Activated CD4-positive, alpha-beta T cell treated with anti-CD3 and anti-CD28 coated beads for 1 hour (primary cell): ENCODE data around the gene ODC1.

Experiments used
- DNase-seq: peaks from one replicate; pipeline ENCODE4 v3.0.0-alpha.2; 2020

Gene ODC1

DNA sequence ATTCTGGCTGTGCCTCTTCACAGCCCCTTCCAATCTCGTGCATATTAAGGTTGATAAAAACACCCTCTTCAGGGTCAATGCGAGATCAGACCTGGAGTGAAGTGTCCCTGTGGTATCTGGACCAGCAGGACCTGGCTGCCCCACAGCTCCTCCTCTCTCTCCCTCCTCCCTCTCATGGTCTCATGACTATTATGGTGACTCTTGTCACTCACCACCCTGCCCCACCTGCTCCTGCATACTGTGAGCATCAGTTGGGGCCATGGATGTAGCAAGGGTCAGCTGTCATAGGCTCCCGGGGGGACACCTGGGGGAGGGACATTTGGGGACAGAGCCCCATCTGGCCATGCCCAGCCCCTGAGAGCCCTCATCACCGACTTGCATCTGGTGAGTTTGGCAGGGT, 50.2 kb downstream of the ODC1 start:
- DNase-seq, result no peak

DNA sequence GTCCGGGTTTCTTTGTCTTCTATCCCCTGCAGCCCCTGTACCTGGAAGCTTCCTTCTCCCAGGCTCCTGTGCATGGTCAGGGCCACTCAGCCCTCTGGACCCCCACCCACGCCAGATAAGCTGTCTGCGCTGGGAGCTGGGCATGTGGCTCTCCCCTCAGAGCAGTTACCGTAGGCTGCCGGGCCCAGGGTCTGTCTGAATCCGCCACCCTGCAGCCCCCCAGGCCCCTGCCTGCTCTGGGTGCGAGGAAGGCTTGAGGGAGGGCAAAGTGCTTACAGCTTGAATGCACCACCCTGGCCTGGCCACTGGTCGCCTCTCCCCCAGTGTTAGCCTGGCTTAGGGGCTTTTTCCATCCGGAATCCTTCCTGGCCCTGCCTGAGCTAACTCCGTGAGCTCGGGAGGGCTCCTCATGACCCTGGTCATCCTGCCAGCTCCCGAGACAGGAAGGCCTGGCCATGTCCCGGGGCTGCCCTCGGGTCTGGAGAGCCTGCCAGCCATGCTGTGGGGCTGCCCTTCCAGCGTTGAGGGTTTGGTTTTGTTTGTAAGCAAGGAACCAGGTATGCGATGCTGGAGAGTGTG, 50.7 kb downstream of the ODC1 start:
- DNase-seq, result no peak

DNA sequence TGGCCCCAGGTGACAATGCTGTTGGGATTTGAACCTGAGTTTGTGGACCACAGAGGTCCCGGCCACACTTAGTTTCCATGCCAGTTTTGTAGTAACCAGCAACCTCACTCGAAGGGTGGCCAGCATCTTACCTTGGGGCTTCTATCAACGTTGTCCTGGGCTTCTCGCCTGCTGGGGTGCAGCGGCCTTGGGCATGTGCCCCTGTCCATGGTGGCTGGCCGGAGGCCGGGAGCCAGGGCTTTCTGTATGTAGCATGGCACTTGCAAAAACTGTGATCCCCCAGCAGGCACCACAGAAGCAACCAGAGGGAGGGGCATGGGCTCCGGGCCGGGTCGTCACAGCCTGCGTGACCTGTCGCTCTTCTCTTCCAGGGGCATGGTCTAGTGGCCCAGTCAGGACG, 51.7 kb downstream of the ODC1 start:
- DNase-seq, result no peak

DNA sequence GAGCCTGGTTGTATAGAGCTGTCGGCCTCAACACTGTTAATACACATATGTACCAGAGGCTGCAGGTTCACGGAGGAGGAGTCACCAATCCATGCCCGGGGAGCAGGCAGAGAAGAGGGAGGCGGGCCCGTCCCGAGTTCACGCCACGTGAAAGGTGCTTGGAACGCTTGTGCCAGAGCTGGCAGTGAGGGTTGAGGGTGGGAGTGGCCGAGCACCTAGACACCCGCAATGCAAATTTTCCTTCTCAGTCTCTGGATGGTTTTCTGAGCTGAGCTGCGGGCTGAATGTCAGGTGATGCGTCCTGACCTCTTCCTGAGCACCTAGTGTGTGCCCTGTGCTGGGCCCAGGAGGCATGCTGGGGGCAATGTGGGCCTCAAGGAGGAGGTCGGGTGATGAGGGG, 52.2 kb downstream of the ODC1 start:
- DNase-seq, result no peak

DNA sequence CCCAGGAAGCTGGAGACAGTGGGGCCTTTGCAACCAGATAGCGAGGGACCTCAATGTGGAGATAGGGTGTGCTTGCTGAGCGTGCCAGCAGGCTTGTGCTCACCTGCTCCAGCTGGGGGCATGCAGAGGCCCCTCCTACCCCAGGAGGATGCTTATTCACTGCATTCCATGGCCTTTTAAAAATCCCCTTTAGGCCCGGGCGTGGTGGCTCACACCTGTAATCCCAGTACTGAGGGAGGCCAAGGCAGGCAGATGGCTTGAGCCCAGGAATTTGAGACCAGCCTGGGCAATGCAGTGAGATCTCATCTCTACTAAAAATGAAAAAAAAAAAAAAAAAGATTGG, 54.5 kb downstream of the ODC1 start:
- no peak for DNase-seq

DNA sequence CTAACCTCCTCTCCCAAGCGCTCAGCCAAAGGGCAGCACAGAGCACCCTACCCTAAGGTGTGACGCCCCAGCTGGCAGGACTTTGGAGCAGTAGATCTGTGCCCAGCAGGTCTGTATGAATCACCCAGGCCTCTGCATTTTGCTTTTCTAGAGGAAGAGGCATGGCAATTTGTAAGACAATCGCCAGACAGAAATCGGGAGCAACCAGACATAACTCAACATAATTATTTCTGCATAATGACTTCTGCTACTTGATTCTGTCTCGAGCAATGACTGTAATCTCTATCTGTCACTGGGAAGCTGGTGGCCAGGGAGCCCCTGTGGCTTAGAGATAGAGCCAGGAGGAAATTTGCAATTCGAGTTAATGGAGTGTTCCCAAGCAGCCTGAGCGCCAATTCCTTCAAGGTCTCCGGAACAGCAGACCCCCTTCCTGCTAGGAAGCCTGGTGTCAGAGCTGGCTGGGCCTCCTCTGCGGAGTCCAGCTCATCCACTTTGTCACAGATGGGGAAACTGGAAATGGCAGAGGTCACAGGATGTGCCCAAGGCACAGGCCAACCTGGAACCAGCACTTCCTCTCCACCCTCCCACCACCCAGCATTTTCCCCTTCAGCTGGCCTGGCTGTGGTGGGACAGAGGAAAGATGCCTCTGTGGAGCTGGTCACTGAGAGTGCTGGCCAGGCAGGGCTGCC, 55.0 kb downstream of the ODC1 start:
- no peak for DNase-seq

DNA sequence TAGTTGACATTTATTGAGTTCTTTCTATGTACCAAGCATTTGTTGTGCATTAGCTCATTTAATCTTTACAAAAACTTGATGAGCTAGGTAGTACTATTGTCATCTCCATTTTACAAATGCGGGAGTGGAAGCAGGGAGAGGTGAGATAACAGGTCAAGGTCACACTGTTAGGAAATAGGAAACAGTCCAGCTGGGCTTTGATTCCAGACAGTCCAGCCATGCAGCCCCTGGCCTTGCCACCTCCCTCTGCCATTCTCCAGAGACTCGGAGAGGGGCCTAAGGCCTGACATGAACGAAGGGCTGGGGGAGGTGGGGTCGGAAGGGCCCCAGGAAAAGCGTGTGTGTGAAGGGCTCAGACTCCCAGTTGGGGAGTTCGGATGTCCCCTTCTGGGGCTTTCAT, 55.6 kb downstream of the ODC1 start:
- DNase-seq, result no peak

DNA sequence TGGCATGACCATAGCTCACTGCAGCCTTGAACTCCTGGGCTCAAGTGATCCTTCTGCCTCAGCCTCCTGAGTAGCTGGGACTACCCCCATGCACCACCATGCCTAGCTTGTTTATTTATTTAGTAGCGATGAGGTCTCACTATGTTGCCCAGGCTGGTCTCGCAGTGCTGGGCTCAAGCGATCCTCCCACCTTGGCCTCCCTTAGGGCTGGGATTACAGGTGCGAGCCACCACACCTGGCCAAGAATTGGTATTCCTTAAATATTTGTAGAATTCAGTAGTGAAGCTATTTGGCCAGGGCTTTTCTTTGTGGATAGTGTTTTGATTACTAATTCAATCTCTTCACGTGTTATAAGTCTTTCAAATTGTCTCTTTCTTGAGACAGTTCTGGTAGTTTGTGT, 56.0 kb downstream of the ODC1 start:
- DNase-seq, result no peak

DNA sequence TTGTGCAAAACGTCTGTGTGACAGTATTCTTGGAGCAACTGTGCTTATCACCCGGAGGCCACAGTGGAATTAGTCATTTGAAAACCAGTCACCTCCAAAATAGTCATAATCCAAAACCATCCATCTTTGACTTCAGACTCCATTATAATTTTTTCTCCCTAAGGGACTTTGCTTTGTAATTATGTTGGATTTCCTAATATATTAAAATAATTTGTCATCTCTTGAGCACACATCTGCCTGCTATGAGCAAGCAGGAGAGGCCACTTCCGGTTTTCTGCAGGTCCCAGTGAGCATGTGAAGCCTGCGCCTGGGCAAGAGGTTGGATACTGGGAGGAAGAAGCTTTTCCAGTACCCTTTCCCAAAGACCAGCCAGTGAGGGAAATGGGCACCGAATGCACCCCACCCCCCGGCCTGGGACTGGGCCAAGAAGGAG, 57.7 kb downstream of the ODC1 start:
- DNase-seq, result no peak
